ENCODE data around the gene TBC1D3B. TPM values are rescaled to one million over a fixed set of nuclear protein-coding genes. Genes with fewer than 3 reads are reported as not detected.
"Not testable (repeated sequence)": the region's sequence is repeated elsewhere in the genome, so short reads cannot be mapped to it uniquely, and the experiment has no call there.

TBC1D3B gene
- total RNA-seq, 1 donor from 2014 or later, result 1.3 TPM

DNA sequence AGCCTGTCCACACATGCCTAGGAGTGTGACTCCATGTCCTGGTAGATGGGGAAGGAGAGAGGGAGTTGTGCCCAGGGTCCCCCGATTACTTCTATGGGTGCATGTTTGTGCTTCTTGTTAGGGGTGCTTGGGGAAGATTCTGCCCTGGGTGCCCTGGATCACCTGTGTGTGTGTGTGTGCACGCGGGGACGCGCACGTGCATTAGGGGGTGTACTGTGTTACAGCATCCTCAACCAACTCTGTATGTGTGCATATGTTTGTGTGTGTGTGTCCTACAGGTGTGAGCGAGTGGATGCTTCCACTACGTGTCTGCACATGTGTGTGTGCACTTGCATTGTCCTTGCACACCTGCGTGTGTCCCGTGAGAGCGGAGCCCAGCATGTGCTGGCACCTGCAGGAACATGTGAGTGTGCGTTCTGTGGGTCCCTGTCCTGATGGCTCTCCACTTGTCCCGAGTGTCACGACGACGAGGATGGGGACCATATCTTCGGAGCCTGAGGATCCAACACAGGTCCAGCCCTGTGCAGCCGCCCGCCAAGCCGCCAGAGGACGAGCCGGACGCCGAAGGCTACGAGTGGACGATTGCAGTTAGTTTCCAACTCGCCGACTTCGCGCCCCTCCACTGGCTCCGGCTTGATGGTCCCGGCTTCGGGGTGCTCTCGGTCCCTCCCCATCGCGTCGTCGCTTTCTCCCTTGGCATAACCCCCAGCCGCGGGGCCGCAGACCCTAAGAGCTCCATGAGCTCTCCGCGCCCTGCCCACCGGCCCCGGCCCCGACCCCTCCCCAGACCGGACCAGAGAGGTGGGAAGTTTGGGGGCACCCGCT, 6.0 kb upstream of the TBC1D3B start:
- no peak for DNase-seq (ENCODE audit: extremely low read depth, low read depth, low spot score)

DNA sequence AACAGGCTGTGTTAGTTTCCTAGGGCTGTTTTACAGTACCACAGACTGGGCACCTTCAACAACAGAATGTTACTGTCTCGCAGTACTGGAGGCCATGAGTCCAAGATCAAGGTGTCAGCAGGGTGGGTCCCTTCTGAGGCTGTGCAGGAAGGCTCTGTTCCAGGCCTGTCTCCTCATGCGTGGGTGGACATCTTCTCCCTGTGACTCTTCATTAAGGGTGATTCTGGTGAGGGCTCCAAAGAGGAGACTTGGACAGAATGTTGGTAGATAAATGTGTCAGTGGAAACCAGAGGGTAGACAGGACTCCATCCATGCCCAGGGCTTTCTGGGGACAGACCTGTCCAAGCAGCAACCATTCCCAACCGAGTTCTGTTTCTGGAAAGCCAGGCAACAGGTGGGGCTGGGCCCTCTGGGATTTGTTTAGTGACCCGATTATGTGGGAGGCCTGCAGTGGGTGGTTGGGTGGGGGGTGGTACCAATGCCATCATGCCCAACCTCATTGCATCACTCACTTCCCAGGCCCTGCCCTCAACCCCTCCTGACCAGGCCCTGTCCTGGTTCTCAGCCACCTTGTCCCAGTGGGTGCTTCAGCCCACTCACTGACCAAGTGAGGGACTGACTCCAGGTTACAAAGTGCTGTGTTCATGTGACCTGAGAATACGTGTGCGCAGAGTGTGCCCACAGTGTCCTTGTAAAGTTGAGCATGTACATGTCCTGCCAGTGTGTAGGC, 5.2 kb upstream of the TBC1D3B start:
- not testable (repeated sequence) for DNase-seq (ENCODE audit: extremely low read depth, low read depth, low spot score)

DNA sequence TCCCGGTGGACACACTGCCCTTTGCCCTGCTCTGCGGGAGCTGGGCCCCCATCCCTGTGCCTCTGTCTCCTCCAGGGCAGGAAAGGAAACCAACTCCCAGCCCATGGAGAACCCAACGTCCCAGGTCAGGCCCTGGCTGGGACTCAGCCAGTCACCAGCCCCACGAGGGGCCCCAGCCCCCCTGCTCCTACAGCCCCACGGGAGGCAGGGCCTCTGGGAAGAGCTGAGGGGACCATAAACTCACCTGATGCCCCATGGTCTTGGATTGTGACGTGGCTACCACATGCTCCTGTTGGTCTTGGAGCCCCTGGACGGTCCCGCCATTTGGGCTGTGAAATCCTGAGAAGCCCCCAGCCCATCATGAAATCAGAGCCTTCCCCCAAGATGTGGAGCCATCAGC, 7.6 kb downstream of the TBC1D3B start:
- DNase-seq (ENCODE audit: extremely low read depth, low read depth, low spot score), result not testable (repeated sequence)

DNA sequence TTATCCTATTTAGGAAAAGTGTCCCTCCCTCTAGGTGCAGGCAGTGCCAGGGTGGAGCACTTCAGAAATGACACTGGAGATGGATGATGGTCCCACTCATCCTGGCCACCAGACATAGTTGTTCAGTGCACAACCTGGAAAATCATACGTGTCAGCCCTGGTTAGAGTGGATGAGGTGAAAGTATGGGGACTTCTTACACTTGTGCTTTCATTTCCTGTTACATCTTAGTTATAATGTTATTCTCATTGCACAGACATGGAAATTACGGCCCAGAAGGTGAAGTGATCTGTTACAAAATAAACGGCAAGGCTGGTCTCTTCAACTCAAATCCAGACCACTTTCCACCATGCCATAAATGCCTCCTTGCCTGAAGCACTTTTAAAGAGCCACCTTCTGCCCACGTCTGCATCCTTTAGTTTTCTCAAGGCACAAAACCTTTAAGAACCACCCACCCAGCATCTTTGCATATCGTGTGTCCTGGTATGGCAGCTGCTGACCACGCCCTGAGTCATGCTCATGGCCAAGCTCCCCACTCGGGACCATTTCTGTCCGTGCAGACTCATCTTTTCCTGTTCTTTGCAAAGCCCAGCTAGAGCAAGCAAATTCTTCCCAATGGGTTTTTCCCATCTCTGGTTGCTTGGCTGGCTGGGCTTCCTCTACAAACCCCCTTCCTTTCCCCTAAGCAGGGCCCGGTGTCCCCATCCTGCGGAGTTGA, 22.4 kb downstream of the TBC1D3B start:
- no peak for DNase-seq (ENCODE audit: extremely low read depth, low read depth, low spot score)

DNA sequence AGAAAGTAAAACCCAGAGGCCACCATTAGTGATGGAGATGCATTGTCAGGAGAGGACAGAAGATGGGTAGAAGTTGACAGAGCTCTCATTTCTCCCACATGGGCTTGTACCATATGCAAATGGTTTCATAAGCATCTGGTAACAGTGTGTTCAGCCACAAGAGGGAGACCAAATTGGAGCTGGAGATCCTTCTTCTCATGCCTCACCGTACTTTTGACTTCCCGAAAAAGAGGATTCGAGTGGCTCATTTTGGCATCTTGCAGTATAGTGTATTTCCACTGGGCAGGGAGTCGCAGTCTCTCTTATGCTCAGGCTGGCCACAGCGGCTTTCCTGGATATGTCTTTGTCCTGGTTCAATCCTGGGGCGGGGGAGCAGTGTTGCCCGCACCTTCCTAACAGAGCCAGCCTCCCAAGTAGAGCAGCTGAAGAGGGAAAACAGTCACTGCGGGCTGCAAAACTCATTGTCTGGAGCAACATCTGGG, 23.8 kb downstream of the TBC1D3B start:
- DNase-seq (ENCODE audit: extremely low read depth, low read depth, low spot score), result no peak

DNA sequence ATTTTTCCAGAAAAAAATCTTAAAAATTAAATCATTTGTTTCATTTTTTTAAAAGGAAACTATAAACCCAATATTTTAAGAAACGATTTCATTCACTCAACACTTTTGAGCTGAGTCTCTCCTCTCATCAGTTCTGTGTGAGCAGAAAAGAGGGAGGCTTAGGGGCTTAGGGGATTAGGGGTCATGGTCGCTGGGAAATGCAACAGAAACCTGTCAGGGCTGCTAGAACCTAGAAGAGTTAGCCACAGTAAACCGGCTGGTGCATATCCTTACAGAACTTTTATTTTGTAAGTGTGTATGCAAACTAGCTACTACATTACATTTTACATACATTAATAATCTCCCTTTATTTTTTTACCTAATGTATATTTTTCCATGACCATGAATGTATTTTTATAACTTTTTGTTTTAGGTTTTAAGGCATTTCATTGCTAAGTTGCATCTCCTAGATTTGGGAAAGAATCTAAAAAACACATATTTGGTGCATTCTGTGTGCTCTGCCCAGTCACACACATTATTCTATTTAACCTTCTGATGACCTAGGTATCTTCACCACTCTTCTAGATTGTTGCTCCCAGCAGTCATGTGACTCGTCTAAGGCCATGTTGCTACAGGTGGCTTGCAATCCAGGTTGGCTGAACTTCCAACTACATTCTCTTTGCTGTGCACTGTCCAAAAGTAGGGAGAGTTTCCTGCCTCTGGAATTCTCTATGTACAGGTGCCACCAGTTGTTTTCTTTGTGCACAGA, 24.4 kb downstream of the TBC1D3B start:
- no peak for DNase-seq (ENCODE audit: extremely low read depth, low read depth, low spot score)

DNA sequence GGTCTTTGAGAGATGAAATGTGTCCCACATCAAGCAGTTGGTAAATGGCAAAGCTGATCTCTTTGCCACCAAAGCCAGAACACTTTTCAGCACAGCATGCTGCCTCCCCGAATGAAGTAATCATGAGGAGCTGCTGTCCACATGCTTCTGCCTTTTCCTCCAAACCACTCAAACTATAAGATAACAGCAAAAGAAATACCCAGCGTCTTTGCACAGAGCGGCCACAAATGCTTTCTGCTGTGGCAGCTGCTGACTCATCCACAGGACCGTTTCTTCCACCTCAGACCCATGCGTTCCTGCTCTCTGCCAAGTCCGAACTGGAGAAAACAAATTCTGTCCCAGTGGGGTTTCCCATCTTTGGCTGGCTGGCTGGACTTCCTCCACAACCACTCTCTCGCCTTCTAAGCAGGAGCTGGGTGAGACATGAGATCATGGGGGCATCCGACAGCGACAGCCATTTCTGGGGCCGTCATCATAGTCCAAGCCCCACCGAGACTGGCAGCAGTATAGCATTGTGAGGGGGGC, 27.1 kb downstream of the TBC1D3B start:
- no peak for DNase-seq (ENCODE audit: extremely low read depth, low read depth, low spot score)

DNA sequence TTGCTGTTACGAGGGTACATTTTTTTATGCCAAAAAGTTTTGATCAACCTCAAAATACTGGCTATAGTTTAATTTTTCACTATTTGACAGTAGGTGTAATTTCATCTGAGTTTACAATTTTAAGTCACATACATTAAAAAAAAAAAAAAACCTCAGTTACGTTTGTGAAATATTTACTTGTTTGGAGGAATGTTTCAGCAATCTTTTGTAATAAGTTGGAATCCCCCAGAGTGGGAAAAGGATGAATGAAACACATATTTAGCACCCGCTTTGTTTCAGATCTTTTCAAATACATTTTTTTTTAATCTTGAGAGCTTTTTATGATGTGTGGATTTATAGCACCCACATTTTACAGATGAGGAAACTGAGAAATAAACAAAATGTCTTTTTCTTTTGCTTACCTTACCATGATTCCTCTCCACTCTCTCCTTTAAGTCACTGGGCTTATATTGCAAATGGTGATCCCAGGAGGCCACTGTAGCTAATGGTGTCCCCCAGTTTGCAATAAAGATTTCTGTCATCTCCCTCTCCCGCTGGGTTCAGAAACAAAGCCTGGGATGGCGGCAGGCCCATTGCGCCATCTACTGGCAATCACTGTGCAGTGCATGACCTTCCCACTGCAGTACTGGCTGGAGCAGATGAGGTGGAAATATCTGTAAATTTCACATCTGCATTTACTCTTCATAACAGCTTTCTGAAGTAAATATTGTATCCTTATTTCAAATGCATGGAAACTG, 27.7 kb downstream of the TBC1D3B start:
- DNase-seq (ENCODE audit: extremely low read depth, low read depth, low spot score), result no peak

DNA sequence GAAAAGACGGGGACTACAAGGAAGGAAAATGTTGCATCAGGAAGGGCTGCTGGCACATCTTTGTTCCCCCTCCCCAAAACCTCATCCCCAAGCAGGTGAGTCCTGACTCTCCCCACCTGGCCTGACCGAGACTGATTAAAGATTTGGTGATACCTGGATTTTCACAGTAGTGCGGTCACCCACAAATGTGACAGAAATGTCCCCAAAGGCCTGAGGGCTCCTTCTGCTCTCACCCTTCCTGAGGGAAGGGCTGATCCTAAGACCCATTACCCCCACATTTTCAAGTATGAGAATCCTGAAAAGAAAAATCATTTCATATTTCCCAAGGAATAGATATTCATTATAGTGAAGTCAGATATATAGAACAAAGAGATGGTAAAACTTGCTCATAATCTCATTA, 28.8 kb downstream of the TBC1D3B start:
- DNase-seq (ENCODE audit: extremely low read depth, low read depth, low spot score), result no peak

DNA sequence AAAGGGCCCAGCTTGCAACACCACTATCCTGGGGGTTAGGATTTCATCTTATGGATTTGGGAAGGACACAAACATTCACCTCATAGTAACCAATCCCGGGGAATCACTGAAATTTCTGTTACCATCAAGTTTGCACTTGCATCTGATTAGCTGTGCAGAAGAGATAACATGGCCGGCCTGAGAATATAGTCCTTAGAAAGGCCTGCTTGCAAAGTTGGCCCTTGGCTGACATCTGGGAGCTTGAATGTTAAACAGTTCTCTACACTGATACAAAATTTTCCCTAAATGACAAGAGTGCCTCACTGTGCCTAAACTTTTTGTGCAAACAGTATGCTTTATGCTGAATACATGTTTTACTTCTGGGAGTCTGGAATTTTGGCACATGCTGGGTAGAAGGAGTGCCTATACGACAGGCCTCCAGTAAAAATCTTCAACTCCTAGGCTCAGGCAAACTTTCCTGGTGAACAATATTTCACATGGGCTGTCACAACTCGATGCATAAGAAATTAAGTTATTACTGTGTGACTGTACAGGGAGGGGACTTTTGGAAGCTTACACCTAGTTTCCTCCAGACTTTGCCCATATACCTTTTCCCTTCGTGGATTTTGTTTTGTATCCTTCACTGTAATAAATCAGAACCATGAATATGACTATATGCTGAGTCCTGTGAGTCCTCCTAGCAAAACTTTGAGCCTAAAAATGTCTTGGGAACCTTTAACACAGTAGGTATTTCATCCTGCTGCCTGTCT, 31.3 kb downstream of the TBC1D3B start:
- DNase-seq (ENCODE audit: extremely low read depth, low read depth, low spot score), result no peak

DNA sequence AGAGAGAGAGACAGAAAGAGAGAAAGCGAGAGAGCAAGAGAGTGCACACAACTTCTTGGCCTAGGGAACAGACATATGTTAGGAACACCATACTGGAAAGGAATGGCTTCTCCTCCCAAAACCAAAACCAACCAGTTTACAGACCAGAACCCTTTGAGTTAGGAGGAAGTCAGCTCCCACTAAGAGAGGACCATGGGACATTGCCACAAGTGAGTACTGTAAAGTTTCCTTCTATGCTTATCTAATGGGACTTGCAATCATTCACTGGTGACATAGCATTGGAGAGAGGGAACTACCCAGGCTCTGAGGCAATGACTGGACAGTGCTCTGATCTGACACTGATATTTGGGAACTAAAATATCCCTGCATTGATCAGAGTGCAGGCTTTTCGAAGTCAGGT, 32.4 kb downstream of the TBC1D3B start:
- no peak for DNase-seq (ENCODE audit: extremely low read depth, low read depth, low spot score)

DNA sequence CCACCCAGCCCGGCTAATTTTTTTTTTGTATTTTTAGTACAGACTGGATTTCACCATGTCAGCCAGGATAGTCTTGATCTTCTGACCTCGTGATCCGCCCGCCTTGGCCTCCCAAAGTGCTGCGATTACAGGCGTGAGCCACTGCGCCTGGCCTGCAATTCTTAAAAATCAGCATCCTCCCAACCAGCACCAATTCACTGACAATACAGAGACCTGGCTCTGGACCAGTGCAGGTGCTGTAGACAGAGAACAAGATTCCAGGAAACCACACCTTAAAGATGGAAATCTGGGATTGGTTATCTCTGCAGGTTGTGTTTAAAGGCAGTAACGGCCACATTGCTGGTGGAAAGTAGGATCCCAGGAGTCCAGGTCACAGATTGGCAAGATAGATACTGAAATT, 33.6 kb downstream of the TBC1D3B start:
- DNase-seq (ENCODE audit: extremely low read depth, low read depth, low spot score), result no peak

DNA sequence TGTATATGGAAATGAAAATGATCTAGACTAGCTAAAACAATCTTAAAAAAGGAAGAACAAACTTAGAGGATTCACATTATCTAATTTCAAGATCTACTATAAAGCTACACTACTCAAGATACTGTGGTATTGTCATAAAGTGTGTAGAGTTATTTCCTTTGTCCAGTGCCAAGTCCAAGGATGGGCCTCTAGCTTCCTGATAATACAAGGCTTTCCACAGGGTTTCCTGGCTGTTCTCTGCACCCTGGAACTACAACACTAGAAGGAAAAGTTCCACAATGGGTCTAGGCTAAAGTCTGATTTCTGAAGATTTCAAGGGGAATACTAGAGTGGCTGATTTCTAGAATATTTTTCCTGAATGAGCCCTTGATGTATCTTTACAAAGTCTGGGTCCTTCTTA, 34.2 kb downstream of the TBC1D3B start:
- no peak for DNase-seq (ENCODE audit: extremely low read depth, low read depth, low spot score)

DNA sequence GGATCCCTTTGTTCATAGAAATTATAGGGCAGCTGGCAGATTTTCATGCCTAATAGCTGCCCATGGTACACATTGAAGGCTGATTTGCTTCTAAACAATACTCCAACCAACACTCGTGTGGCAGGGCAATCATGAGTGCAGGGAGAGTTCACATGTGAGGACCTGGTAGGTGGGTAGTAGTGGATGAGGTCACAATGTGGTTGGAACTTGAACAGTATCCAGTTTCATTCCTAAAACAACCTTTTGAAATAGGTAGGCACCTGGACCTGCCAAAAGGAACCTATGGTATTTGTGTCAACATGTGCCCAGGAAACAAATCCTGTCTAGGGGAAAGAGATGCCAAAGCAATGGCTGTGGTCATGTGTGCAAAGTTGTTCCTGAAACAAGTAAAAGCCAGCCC, 40.0 kb downstream of the TBC1D3B start:
- DNase-seq (ENCODE audit: extremely low read depth, low read depth, low spot score), result no peak

DNA sequence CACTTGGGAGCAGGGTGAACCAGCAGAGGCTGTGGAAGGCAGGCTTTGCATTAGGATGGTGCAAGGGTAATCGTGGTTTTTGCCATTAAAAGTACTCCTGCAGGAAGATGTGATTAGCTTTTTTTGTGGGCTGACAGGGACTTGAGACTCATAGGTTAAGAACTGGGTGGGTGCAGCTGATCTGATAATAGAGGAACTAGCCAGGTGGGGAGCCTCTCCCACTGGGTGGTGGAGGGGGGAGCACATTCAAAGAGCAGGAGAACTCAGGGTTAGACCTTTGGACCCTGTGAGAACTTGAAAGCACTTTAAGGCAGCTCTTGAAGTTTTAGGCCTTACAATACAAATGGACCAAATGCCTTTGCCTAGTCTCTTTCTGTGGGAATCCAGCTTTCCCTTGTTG, 40.4 kb downstream of the TBC1D3B start:
- DNase-seq (ENCODE audit: extremely low read depth, low read depth, low spot score), result no peak

DNA sequence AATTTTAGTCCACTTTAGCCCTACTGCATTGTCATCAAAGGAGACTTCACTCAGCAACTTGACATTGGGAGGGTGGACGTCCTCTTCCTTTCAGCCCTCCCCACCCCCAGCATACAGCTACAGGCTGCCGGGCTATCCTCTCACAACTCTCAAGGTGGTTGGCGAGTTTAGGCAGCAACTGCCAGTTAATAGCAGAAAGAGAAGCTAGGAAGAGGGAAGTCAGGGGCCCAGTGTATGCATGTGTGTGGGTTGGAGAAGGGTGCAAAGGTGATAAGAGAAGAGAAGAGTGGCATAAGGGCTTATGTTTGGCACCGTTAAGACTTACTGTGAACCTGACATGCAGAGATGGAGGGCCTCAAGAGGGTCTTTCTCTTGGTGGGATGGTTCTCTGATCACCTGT, 41.0 kb downstream of the TBC1D3B start:
- no peak for DNase-seq (ENCODE audit: extremely low read depth, low read depth, low spot score)

DNA sequence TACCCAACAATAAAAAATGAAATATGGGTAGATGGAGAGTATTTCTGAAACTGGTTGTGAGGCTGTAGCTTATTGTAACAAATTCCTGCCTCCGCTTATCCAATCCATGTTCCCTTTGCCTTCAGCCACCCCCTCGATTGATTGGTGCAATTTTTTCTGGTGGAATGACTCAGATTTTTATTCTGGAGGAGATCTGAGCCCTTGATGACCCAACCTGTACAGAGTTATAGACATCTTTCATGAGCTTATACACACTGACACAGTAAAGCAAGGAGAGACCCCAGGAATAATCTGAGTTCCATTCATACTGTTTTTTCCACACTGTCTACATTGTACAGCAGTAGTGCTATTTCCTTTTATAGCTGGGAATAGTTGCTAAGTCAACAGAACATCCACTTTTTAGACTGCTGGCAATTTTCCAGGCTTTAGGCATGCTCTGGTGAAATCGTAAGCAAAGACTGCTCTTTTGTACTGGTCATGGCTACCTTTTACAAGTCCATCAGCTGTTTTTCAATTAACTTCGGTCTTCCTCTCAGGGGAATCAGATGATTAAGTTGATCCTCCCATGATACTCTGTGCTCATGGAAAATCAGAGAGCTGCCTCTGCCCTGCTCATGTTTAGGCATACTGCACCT, 42.7 kb downstream of the TBC1D3B start:
- DNase-seq (ENCODE audit: extremely low read depth, low read depth, low spot score), result no peak

DNA sequence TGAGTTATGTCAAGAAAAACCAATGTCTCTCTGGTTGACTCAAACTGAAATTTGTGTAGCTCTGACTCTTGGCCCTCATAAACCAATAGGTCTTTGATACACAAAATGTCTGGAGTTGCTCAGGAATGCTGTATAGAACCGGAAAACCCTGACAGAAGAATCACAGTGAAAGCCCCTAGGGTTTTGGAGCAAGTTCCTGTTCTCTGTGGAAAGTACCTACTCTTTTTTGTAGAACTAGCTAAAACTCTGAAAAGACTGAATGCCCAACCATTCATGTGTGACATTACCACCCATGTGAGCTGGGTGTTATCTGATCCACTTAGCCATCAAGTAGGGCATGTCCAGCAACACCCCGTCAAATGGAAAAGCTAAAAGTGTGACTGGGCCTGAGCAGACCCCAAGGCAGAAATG, 44.0 kb downstream of the TBC1D3B start:
- DNase-seq (ENCODE audit: extremely low read depth, low read depth, low spot score), result no peak

DNA sequence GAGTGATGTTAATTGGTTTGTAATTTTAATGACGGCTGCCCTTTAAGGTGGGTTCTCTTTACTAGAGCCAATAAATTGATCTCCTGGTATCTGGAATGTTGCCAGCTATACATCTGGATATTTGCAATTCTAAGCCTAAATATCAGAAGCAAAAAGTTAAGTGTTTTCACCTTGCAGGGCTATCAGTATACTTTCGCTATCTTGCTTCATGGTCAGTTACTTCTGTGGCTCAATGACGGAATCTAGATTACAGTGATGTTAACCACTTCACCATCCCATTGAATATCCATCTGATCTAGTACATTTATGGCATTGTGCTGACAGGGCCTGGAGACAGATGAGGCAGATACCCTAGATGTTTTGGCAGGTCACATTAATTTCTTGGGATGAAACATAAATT, 44.5 kb downstream of the TBC1D3B start:
- no peak for DNase-seq (ENCODE audit: extremely low read depth, low read depth, low spot score)
